GM19351 (cell line): ENCODE results near the gene UXT.

ENCODE experiments used
- ATAC-seq: cut with Tn5 transposase; IDR thresholded peaks from one replicate; pipeline ENCODE4 v1.9.1; 2021; ENCODE audit warnings: mild to moderate bottlenecking, moderate library complexity; ENCODE audit not compliant: unreplicated experiment

UXT gene

DNA sequence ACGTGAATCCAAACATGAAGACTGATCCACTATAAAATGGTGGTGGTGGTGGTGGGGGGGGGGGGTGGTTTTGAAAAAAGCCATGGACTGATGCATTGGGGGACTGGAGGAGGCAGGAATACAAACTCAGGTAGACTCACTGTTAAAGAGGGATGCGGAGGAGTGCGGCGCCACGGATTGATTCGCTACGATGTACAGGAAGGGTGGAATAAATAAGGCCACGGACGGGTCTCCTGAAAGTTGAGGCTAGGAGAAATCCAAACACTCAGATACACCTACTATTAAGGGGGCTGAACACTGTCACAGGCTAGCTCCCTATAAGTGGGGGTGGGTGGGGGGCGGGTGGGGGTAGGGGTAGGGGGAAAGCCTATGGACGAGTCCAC, 9.2 kb downstream of the UXT start:
- ATAC-seq: no peak

GRCh38 chrX:47649271-47649670, 9.7 kb downstream of the UXT start:
- ATAC-seq: no peak

DNA sequence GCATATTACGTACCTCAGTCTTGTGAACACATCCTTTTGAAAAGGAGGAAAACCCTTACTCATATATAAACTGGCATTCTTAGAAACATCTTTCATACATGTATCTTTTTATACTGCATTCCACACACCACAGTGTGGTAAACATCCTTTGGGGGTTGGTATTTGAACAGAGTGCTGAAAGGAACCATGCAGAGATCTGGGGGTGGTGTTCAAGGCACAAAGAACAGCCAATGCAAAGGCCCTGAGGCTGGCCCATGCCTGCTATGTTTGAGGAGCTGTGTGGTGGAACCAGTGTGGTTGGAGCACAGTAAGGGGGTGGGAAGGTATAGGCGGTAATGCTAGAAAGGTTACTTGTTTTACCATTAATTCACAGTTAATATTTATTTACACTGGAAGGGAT, 10.6 kb downstream of the UXT start:
- ATAC-seq: no peak

DNA sequence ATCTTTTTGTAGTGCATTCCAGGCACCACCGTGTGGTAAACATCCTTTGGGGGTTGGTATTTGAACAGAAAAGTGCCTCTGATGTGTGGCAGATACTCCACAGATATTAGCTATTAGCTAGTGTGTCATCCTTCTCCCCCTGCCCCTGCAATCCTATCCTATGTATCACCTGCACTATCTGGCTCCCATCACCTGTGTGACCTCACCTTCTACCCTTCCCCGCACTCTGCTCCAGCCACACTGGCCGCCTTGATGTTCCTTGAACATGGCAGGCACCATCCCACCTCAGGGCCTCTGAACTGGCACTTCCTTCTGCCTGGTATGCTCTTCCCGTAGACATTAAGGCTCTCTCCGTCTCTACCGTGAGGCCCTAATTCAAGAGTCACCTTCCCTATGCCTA, 12.3 kb downstream of the UXT start:
- ATAC-seq: no peak

- ATAC-seq: no peak
Measured at GRCh38 chrX:47645530-47645929, 13.4 kb downstream of the UXT start.

GRCh38 chrX:47644557-47645091, 14.4 kb downstream of the UXT start:
- ATAC-seq: no peak

DNA sequence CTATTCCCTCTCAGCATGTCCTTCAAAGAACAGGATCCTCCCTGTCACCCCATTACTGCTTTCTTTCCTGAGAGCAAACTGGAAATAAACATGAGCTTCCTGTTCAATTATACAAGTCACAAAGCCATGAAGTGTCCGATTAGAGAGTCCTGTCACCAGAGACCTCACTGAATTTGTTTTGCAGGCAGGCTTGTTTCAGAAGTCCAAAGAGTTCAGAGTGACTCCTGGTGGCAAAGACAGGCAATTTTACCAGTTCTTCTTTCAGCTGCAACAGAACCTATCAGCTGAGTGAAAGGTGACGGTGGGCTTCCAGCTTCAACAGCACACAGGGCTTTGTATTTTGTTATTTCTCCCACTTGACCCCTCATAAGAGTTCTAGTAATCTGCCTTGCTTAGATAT, 15.1 kb downstream of the UXT start:
- ATAC-seq: no peak

GRCh38 chrX:47638816-47639215, 20.2 kb downstream of the UXT start:
- no peak for ATAC-seq

GRCh38 chrX:47637546-47638195, 21.3 kb downstream of the UXT start:
- no peak for ATAC-seq

- no peak for ATAC-seq
Measured at GRCh38 chrX:47634871-47635575, 24.0 kb downstream of the UXT start.

DNA sequence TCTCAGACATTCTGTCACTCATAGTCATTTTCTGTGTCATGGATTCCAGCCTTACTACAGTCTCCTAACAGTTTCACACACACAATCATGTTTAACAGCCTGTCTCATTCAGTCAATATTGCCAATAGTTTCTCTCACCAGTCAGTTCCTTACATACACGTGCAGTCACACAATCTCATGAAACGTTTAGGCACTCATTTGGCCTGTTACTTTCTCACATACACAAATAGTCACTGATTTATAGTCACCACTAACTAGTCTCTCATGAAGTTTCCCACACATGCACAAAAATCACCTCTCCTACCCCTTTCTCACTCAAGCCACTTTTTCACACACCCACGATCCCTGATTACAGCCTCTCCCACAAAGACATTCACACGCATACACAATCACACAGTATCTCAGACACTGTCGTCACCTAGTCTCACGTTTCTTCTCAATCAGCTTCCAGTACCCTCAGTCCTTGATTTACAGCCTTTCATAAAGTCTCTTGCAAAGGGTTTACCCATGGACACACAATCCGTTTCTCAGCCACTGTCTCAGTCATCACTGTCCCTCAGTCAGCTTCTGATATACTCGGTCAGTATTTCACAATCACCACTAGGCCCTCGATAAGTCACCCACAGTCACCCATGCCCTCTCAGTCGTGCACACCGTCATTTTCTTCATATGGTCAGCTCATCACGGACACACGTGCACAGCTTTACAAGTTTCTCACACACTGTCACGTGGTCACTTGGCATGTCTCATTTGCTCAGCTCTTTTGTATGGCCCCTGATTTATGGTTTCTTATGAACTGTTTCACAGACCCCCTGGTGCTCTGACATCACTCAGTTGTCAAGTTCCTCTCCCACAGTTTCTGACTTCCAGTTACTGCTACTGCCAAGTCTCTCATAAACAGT, 25.0 kb downstream of the UXT start:
- ATAC-seq: no peak

- ATAC-seq: no peak
Measured at GRCh38 chrX:47632666-47633065, 26.3 kb downstream of the UXT start.

DNA sequence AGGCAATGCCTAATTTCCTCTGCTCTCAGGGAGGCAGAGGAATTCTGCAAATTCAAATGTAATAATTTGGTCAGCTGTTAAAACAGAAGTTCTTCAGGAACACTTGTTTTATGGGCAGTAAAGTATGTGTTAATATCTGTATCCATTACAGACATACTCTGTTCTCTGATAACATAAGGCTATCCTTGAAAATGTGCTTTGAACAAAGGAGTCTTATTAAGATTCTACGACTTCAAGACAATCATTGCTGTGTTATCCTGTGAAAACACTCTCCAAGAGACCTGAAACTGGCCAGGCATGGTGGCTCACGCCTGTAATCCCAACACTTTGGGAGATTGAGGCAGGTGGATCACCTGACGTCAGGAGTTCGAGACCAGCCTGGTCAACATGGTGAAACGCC, 27.3 kb downstream of the UXT start:
- no peak for ATAC-seq

GRCh38 chrX:47629419-47630200, 29.4 kb downstream of the UXT start, which contains the start of gene CFP:
TSS of gene CFP (minus strand) at chrX:47629930. CDS start at chrX:47629844, 86 bp downstream.
- no peak for ATAC-seq

DNA sequence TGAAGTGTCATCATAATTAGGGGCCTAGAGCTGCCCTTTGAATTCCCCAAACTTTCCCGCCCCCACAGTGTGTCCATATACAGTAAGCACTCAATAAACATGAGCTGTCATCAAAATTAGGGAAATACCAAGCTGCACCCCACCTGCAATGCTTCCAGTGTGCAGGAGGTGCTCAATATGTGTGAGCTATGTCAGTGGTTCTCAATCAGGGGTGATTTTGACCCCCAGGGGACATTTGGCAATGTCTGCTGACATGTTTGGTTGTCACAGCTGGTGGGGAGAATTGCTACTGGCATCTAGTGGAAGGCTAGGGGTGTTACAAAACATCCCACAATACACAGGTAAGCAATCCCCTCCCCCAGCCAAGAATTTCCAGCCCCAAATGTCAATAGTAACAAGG, 30.0 kb downstream of the UXT start:
- no peak for ATAC-seq

GRCh38 chrX:47625365-47625764, 33.6 kb downstream of the UXT start:
- ATAC-seq: no peak

DNA sequence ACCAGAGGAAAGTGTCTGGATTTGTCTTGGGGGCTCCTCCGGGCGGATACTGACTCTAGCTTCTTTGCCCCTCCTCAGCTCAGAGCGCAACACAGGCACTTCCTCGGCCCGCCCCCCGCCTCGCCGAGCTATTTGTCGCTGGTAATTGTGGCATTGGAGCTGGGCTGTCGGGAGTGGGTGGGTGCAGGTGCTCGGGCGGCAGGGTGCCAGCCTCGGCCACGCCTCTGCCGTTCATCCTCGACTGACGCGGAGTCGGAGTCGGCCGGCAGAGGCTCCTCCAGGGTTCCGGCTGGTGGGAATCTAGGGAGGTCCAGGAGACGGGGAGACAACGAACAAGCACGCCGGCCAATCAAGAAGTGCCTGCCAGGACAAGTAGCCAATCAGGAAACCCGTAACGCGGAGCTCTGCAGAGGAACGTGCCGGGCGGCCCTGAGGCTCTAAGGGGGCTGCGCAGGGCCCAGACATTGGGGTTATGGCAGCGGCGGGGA, 35.4 kb downstream of the UXT start:
- no peak for ATAC-seq

- ATAC-seq: no peak
Measured at GRCh38 chrX:47621851-47622250, 37.1 kb downstream of the UXT start.

DNA sequence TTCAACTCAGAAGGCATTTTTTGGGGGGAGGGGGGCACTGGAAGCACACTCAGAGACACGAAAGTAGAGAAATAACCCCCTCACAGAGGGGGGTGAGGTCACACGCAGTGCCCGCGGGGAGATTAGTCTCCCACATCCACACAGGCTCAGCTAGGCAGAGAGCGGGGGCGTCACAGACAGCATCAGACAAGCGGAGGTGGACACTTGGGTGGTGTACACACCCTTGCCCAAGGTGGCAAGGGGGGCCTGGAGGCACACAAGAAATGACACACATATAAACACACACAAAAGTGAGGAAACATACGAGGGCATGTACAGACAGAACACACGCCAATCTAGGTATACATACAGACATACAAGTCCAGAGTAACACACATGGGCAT, 38.7 kb downstream of the UXT start:
- ATAC-seq: no peak

DNA sequence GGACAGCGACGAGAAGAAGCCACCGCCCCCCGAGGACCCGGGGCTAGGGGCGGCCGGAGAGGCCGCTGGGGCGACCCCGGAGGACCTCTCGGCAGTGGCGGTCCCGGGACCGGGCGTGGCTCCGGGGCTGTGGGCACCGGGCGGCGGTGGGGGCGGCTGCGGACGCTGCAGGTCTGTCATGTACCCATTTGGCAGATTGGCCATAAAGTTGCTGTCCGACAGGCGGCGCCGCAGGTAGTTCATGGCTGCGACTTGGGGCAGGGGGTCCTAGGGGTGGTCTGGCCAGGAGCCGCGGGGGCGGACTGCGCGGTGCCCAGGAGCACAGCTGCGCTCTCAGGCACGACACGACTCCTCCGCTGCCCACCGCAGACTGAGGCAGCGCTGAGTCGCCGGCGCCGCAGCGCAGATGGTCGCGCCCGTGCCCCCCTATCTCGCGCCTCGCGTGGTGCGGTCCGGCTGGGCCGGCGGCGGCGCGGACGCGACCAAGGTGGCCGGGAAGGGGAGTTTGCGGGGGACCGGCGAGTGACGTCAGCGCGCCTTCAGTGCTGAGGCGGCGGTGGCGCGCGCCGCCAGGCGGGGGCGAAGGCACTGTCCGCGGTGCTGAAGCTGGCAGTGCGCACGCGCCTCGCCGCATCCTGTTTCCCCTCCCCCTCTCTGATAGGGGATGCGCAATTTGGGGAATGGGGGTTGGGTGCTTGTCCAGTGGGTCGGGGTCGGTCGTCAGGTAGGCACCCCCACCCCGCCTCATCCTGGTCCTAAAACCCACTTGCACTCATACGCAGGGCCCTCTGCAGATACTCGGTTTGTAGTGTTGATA, 39.3 kb downstream of the UXT start, which contains the start of gene SYN1:
Gene SYN1, minus strand, starts transcription at position 372 of the 817 bp plus-strand sequence. Its CDS starts 129 bp downstream, at position 243.
- peak; percentile 80 for ATAC-seq
